Heart left ventricle (tissue), 16 donors: ENCODE measurements around the gene CDH23. TPM values are rescaled to one million over a fixed set of nuclear protein-coding genes. Genes with fewer than 3 reads are reported as not detected.

Source experiments
- ATAC-seq, 4 donors: fragments of 200-7000 bp; cut with Tn5 transposase; one replicate each; pipeline ENCODE4 v1.9.1; 2020 to 2022; ENCODE audit warnings: moderate library complexity in 4 of 4, mild to moderate bottlenecking in 3 of 4, moderate number of reproducible peaks in 1 of 4
- DNase-seq, 5 donors: peaks; one replicate each; pipeline ENCODE4 v3.0.0-alpha.2; 2020
- H3K27ac ChIP-seq, 12 donors: fragments of 200-600 bp; sonication (generic) in 4 of 12; one replicate each; pipeline versions ENCODE4 v1.5.0 to v1.8.0; 2016 to 2022; ENCODE audit warnings: mild to moderate bottlenecking in 2 of 12
- H3K27me3 ChIP-seq, 9 donors: fragments of 200-600 bp; sonication (generic) in 2 of 9; one replicate each; pipeline versions ENCODE4 v1.5.1 to v1.8.0; 2016 to 2022; ENCODE audit warnings: mild to moderate bottlenecking in 3 of 9
- H3K36me3 ChIP-seq, 9 donors: fragments of 200-600 bp; sonication (generic) in 2 of 9; one replicate each; pipeline versions ENCODE4 v1.5.0 to v1.8.0; 2018 to 2022; ENCODE audit warnings: mild to moderate bottlenecking in 2 of 9
- H3K4me1 ChIP-seq, 12 donors: fragments of 200-600 bp; sonication (generic) in 4 of 12; one replicate each; pipeline versions ENCODE4 v1.5.0 to v1.8.0; 2016 to 2022; ENCODE audit warnings: mild to moderate bottlenecking in 3 of 12
- H3K4me3 ChIP-seq, 12 donors: fragments of 200-600 bp; sonication (generic) in 4 of 12; one replicate each; pipeline versions ENCODE4 v1.5.0 to v1.8.0; 2017 to 2022; ENCODE audit warnings: mild to moderate bottlenecking in 9 of 12, moderate library complexity in 4 of 12
- H3K9me3 ChIP-seq, 12 donors: fragments of 200-600 bp; sonication (generic) in 4 of 12; one replicate each; pipeline versions ENCODE4 v1.5.0 to v1.8.0; 2016 to 2022; ENCODE audit warnings: mild to moderate bottlenecking in 1 of 12
- CTCF ChIP-seq, 12 donors: fragments of 200-600 bp; sonication (generic) in 4 of 12; IDR thresholded peaks; one replicate each; pipeline versions ENCODE4 v1.5.0 to v1.8.0; 2018 to 2022; ENCODE audit warnings: antibody characterized with exemption in 12 of 12, mild to moderate bottlenecking in 5 of 12
- POLR2A ChIP-seq, 2 donors: fragments of 450-650 bp; IDR thresholded peaks; one replicate each; pipeline ENCODE4 v1.6.1; 2017; ENCODE audit warnings: antibody characterized with exemption in 2 of 2, mild to moderate bottlenecking in 2 of 2, moderate library complexity in 2 of 2
- whole genome bisulfite sequencing, 4 donors: extraction: QIAGEN DNeasy Blood & Tissue Kit in 2 of 4; methylation state at CpG; one replicate each; pipeline versions ENCODE4 v1.1.5 to v1.1.7; 2013 to 2018; 5-methylcytosine and 5-hydroxymethylcytosine counted together
- intact Hi-C, 10 donors: fragments of 100-400 bp; cut with DNase I; formaldehyde crosslinking; loops; one replicate each; pipeline versions ENCODE4 v1.11.1 to v1.14.2; 2022
- polyA plus RNA-seq, 2 donors: library from polyadenylated mRNA; stranded (reverse); fragments of 200-250 nt; gene quantifications; one replicate each; pipeline ENCODE4 v1.2.3, GENCODE V29; 2013
- total RNA-seq, 9 donors: library from RNA; depleted of rRNA in 2 of 9; stranded (reverse); fragments of >200 nt in 2 of 9; fragmentation: NEBNext Ultra II Directional in 3 of 9; extraction: Animal tissue kit (Norgen Biotek cat#: 25700) in 3 of 9; gene quantifications; one replicate each; pipeline versions ENCODE4 v1.1.0 to v1.2.4, GENCODE V29; 2016 to 2023
- donor health status: ischemic (EF 13 %, LVEDD 7.1; RV severe dilation, severe dysfunction).
- donor health status: healthy with polysubstance abuse.
- donor health status: DM: no; HTN: yes; CAD: no.
- donor health status: DM: no; HTN: no; CAD: no.
- donor health status: ischemic (EF 25% LVEDD 6.9; RV normal size, moderate dysfunction).
- donor health status: ischemic (EF 25% LVEDD 5.7; RV mildly dilated, moderate dysfunction).
- donor health status: healthy.
- donor health status: DM: yes; HTN: yes; CAD: no.
- donor health status: ischemic (EF 35%, LVEDD 5.7; RV mildly dilated, moderate dysfunction).
- donor health status: nonischemic (EF 11% LVEDD 7.7; RV severe dilation, severe dysfunction).
- donor health status: DM: yes; HTN: yes; CAD: no.
- donor health status: PGD.
- donor health status: ischemic (EF 29% LVEDD 5.4; RV normal size, mild dysfunction).
- donor health status: nonischemic (EF 23%, LVEDD 6.1; RV moderate dilation, normal function).

The CDH23 gene
- total and polyA plus RNA-seq, 11 donors: 1.2 to 8.6 (median 3.9) TPM

- H3K4me3 ChIP-seq: no peak overlapping the region
- 83 to 91% (median 88%) methylated on average over 3 to 4 of the region's 4 CpGs for WGBS, 4 donors
- TF ChIP-seq POLR2A (IDR thresholded peaks at IDR 0.05) (no peak), CTCF (IDR thresholded peaks at IDR 0.05) (no peak)
- intact Hi-C loops: loop anchor here in 1 of 10 donors (10.0 kb wide), 1 partner anchor 405 kb away; the partner anchor contains the start of gene SLC29A3
- no peaks in the 10 kb centered on the region for H3K36me3 ChIP-seq
- DNase-seq (no peak), ATAC-seq (no peak)
- no peaks in the 10 kb centered on the region for H3K27me3 ChIP-seq
- H3K9me3 ChIP-seq: no peaks in the 10 kb centered on the region
- H3K4me1 ChIP-seq: peaks cover 0 to 41% (median 24%) of the 10 kb centered on the region in 12 donors
- no peak overlapping the region for H3K27ac ChIP-seq
Measured at GRCh38 chr10:71720288-71720687, 323.6 kb downstream of the CDH23 start.

GRCh38 chr10:71721313-71721712 lies 324.6 kb downstream of the CDH23 start:
- DNase-seq: no peak
- intact Hi-C loops: loop anchor here in 1 of 10 donors (10.0 kb wide), 1 partner anchor 407 kb away; the partner anchor contains the start of gene SLC29A3
- Histone ChIP-seq H3K9me3 (no peaks in the 10 kb centered on the region), H3K27ac (no peak overlapping the region), H3K36me3 (no peaks in the 10 kb centered on the region), H3K27me3 (no peaks in the 10 kb centered on the region), H3K4me1 (peaks cover 0 to 41% (median 25%) of the 10 kb centered on the region in 12 donors), H3K4me3 (no peak overlapping the region)
- TF ChIP-seq CTCF (IDR thresholded peaks at IDR 0.05) (no peak), POLR2A (IDR thresholded peaks at IDR 0.05) (no peak)
- 95 to 98% (median 97%) methylated on average over 6 of the region's 6 CpGs for WGBS, 4 donors
- no peak for ATAC-seq

GRCh38 chr10:71722849-71723248 lies 326.1 kb downstream of the CDH23 start:
- TF ChIP-seq POLR2A (IDR thresholded peaks at IDR 0.05) (no peak), CTCF (IDR thresholded peaks at IDR 0.05) (no peak)
- intact Hi-C loops: loop anchor here in 1 of 10 donors (10.0 kb wide), 1 partner anchor 408 kb away; the partner anchor contains the start of gene SLC29A3
- no peak overlapping the region for H3K27ac ChIP-seq
- no peaks in the 10 kb centered on the region for H3K27me3 ChIP-seq
- no peak overlapping the region for H3K4me3 ChIP-seq
- WGBS, 4 donors: 79 to 97% (median 81%) methylated on average over 1 of the region's 1 CpG
- DNase-seq: no peak
- ATAC-seq: no peak
- no peaks in the 10 kb centered on the region for H3K9me3 ChIP-seq
- peaks cover 0 to 44% (median 33%) of the 10 kb centered on the region in 12 donors for H3K4me1 ChIP-seq
- H3K36me3 ChIP-seq: no peaks in the 10 kb centered on the region

- WGBS, 4 donors: 87 to 98% (median 95%) methylated on average over 11 of the region's 11 CpGs
- no peaks in the 10 kb centered on the region for H3K27me3 ChIP-seq
- H3K36me3 ChIP-seq: no peaks in the 10 kb centered on the region
- TF ChIP-seq CTCF (IDR thresholded peaks at IDR 0.05) (no peak), POLR2A (IDR thresholded peaks at IDR 0.05) (no peak)
- H3K4me3 ChIP-seq: no peak overlapping the region
- H3K4me1 ChIP-seq: peaks cover 0 to 44% (median 33%) of the 10 kb centered on the region in 12 donors
- no peak for ATAC-seq
- H3K9me3 ChIP-seq: no peaks in the 10 kb centered on the region
- no peak overlapping the region for H3K27ac ChIP-seq
- intact Hi-C loops: loop anchor here in 1 of 10 donors (10.0 kb wide), 1 partner anchor 409 kb away; the partner anchor contains the start of gene SLC29A3
- DNase-seq: peak in 1 of 5 donors; percentile 15
Measured at GRCh38 chr10:71723311-71723710, 326.6 kb downstream of the CDH23 start.
